Peyer's patch (tissue), 4 donors: ENCODE measurements around the gene MANEAL.

Source experiments
- CTCF ChIP-seq, 6 experiments: fragments of 450-650 bp in 4 of 6; fragments of 200-600 bp in 2 of 6; sonication (generic) in 1 of 6; IDR thresholded peaks; one replicate each; pipeline ENCODE4 v1.5.1; 2017 to 2019; ENCODE audit warnings: antibody characterized with exemption in 6 of 6, mild to moderate bottlenecking in 3 of 6, moderate library complexity in 1 of 6
- POLR2A ChIP-seq, 2 donors: fragments of 450-650 bp; IDR thresholded peaks; one replicate each; pipeline ENCODE4 v1.5.1; 2017; ENCODE audit warnings: antibody characterized with exemption in 2 of 2, mild to moderate bottlenecking in 2 of 2, moderate library complexity in 2 of 2

GRCh38 chr1:37841652-37842051, 48.0 kb downstream of the MANEAL start:
- TF ChIP-seq POLR2A (IDR thresholded peaks at IDR 0.05) (no peak), CTCF (IDR thresholded peaks at IDR 0.05) (no peak)
